ENCODE results near the gene PYURF.

Gene PYURF

DNA sequence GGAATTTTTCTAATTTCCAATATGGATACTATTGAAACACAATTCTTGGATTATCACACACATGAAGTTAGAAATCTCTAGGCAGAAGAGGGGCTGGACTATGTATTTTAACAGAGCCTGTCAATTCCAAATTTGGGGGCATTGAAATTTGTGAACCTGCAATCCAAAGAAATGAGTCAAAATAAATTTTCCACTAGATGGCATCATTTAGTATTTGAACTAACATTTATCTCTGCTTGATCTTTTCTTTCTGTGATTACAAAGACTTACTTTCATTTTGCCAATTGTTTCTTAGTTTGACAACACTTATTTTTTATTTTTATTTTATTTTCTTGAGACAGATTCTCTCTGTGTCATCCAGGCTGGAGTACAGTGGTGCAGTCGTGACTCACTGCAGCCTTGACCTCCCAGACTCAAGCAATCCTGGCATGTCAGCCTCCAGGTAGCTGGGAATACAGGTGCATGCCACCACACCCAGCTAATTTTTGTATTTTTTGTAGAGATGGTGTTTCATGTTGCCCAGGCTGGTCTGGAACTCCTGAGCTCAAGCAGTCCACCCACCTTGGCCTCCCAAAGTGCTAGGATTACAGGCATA, 2.7 kb upstream of the PYURF start:
- Histone ChIP-seq H3K27me3 (replicated peaks in 2 of 5; ENCODE audit: control insufficient read depth in 4 of 5, insufficient read depth in 5 of 5, low read length in 4 of 5) (no peaks in the 10 kb centered on the region), H3K36me3 (ENCODE audit: control insufficient read depth in 4 of 4, insufficient read depth in 4 of 4, low read length in 3 of 4) (peaks cover 0 to 3% (median 0%) of the 10 kb centered on the region in 4 experiments), H3K27ac (ENCODE audit: insufficient read depth in 1 of 2, low read depth in 1 of 2, low read length in 2 of 2, poor library complexity in 1 of 2, severe bottlenecking in 2 of 2) (no peak overlapping the region), H3K9me3 (ENCODE audit: control extremely low read depth in 1 of 5, control insufficient read depth in 4 of 5, insufficient read depth in 2 of 5, low read depth in 1 of 5, low read length in 4 of 5) (no peaks in the 10 kb centered on the region), H3K4me1 (ENCODE audit: control extremely low read depth in 1 of 4, control insufficient read depth in 4 of 4, insufficient read depth in 4 of 4, low read length in 3 of 4) (peaks cover 10 to 41% (median 18%) of the 10 kb centered on the region in 4 experiments), H3K4me3 (ENCODE audit: control insufficient read depth in 1 of 7, extremely low read depth in 1 of 7, insufficient read depth in 4 of 7, low read depth in 2 of 7, low read length in 6 of 7) (peak overlapping the region in 2 of 7 experiments; percentile 47 to 57)
- WGBS (ENCODE audit: insufficient coverage) = 40% methylated on average over 1 of the region's 1 CpG
- peak; percentile 27 to 61 (median 59) for DNase-seq
- CTCF ChIA-PET = interaction anchor here (0.7 to 13.7 kb wide), 11 partner anchors 9 to 497 kb away, joined by 3 to 149 read pairs (median 6); no protein-coding TSS in a partner anchor
- POLR2A ChIA-PET = interaction anchor here (1.3 kb wide), 1 partner anchor 133 kb away, joined by 3 read pairs; no protein-coding TSS in a partner anchor

- Histone ChIP-seq H3K36me3 (ENCODE audit: control insufficient read depth in 4 of 4, insufficient read depth in 4 of 4, low read length in 3 of 4) (peaks cover 0 to 16% (median 1%) of the 10 kb centered on the region in 4 experiments), H3K4me1 (ENCODE audit: control extremely low read depth in 1 of 4, control insufficient read depth in 4 of 4, insufficient read depth in 4 of 4, low read length in 3 of 4) (peaks cover 10 to 41% (median 18%) of the 10 kb centered on the region in 4 experiments), H3K9me3 (ENCODE audit: control extremely low read depth in 1 of 5, control insufficient read depth in 4 of 5, insufficient read depth in 2 of 5, low read depth in 1 of 5, low read length in 4 of 5) (no peaks in the 10 kb centered on the region), H3K27me3 (replicated peaks in 2 of 5; ENCODE audit: control insufficient read depth in 4 of 5, insufficient read depth in 5 of 5, low read length in 4 of 5) (no peaks in the 10 kb centered on the region), H3K27ac (ENCODE audit: insufficient read depth in 1 of 2, low read depth in 1 of 2, low read length in 2 of 2, poor library complexity in 1 of 2, severe bottlenecking in 2 of 2) (peak overlapping the region; percentile 71 to 88), H3K4me3 (ENCODE audit: control insufficient read depth in 1 of 7, extremely low read depth in 1 of 7, insufficient read depth in 4 of 7, low read depth in 2 of 7, low read length in 6 of 7) (peak overlapping the region in 6 of 7 experiments; percentile 69 to 96 (median 90))
- whole genome bisulfite sequencing (ENCODE audit: insufficient coverage) = 86% methylated on average over 1 of the region's 2 CpGs
- ChIA-PET POLR2A (interaction anchor here (0.6 kb wide), 1 partner anchor 367 kb away, joined by 3 read pairs; no protein-coding TSS in a partner anchor), CTCF (interaction anchor here (0.8 to 13.7 kb wide), 5 partner anchors 15 to 500 kb away, joined by 3 to 149 read pairs (median 3); no protein-coding TSS in a partner anchor)
- peak in 1 of 3 donors; percentile 32 for DNase-seq
Measured at GRCh38 chr4:88524171-88524570, 595 bp upstream of the PYURF start.

DNA sequence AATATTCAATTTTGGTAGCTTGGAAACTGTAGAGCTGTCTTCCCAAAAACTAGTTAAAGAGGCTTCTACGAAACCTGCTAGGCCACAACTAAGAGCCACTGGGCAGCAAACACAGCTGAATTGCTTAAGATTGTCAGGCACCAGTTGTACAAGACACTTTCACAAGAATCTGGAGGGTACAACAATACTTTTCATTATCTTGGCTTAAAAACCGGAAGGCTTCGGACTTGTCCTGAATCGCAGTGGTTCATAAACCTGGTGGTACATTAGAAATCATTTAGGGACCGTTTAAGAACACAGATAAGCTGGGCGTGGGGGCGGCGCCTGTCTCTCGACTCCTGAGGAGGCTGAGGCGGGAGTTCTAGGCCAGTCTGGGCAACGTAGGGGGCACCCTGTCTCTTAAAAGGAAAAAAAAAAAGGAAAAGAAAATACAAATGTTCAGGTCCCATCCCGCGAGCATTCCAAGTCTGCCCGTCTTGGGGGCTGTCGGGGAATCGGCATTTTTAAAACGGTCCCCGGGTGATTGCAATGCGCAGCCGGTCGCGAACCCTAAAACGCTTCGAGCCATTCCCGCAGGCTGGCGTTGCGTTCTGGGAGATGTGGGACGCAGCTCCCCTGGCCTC, 763 bp downstream of the PYURF start:
- Histone ChIP-seq H3K4me3 (ENCODE audit: control insufficient read depth in 1 of 7, extremely low read depth in 1 of 7, insufficient read depth in 4 of 7, low read depth in 2 of 7, low read length in 6 of 7) (peak overlapping the region; percentile 61 to 96 (median 88)), H3K27me3 (replicated peaks in 2 of 5; ENCODE audit: control insufficient read depth in 4 of 5, insufficient read depth in 5 of 5, low read length in 4 of 5) (no peaks in the 10 kb centered on the region), H3K9me3 (ENCODE audit: control extremely low read depth in 1 of 5, control insufficient read depth in 4 of 5, insufficient read depth in 2 of 5, low read depth in 1 of 5, low read length in 4 of 5) (no peaks in the 10 kb centered on the region), H3K27ac (ENCODE audit: insufficient read depth in 1 of 2, low read depth in 1 of 2, low read length in 2 of 2, poor library complexity in 1 of 2, severe bottlenecking in 2 of 2) (peak overlapping the region; percentile 71 to 88), H3K36me3 (ENCODE audit: control insufficient read depth in 4 of 4, insufficient read depth in 4 of 4, low read length in 3 of 4) (peaks cover 0 to 16% (median 2%) of the 10 kb centered on the region in 4 experiments), H3K4me1 (ENCODE audit: control extremely low read depth in 1 of 4, control insufficient read depth in 4 of 4, insufficient read depth in 4 of 4, low read length in 3 of 4) (peaks cover 10 to 41% (median 18%) of the 10 kb centered on the region in 4 experiments)
- ChIA-PET CTCF (interaction anchor here (1.4 to 20.1 kb wide), 5 partner anchors 13 to 309 kb away, joined by 3 to 228 read pairs (median 6); no protein-coding TSS in a partner anchor), POLR2A (no interaction called here)
- DNase-seq = peak; percentile 41 to 60 (median 44)
- 2% methylated on average over 28 of the region's 28 CpGs for WGBS (ENCODE audit: insufficient coverage)

DNA sequence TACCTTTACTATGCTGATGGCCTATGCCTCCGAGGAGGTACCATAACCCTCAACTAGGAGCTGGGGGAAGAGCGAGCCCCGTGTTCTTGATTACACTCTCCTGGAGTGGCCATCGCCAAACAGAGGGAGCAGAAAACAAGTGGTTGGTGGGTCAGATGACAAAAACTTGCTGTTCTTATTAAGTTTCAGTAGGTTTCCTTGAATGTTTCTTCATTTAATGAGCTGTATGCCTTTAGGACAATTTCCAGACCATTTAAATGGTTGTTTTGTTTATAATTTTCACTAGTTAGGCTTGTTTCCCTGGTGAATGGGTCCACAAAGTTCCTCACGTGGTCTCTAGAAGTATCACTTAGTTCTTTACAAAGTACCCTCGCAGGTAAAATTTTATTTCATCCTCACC, 4.7 kb downstream of the PYURF start:
- H3K27me3 ChIP-seq (replicated peaks in 2 of 5; ENCODE audit: control insufficient read depth in 4 of 5, insufficient read depth in 5 of 5, low read length in 4 of 5) = no peaks in the 10 kb centered on the region
- H3K27ac ChIP-seq (ENCODE audit: insufficient read depth in 1 of 2, low read depth in 1 of 2, low read length in 2 of 2, poor library complexity in 1 of 2, severe bottlenecking in 2 of 2) = no peak overlapping the region
- no peak for DNase-seq
- H3K4me3 ChIP-seq (ENCODE audit: control insufficient read depth in 1 of 7, extremely low read depth in 1 of 7, insufficient read depth in 4 of 7, low read depth in 2 of 7, low read length in 6 of 7) = no peak overlapping the region
- ChIA-PET CTCF (interaction anchor here (0.6 to 20.1 kb wide), 5 partner anchors 10 to 485 kb away, joined by 3 to 228 read pairs (median 3); no protein-coding TSS in a partner anchor), POLR2A (no interaction called here)
- WGBS (ENCODE audit: insufficient coverage) = 85% methylated on average over 2 of the region's 6 CpGs
- H3K9me3 ChIP-seq (ENCODE audit: control extremely low read depth in 1 of 5, control insufficient read depth in 4 of 5, insufficient read depth in 2 of 5, low read depth in 1 of 5, low read length in 4 of 5) = no peaks in the 10 kb centered on the region
- H3K36me3 ChIP-seq (ENCODE audit: control insufficient read depth in 4 of 4, insufficient read depth in 4 of 4, low read length in 3 of 4) = peaks cover 0 to 16% (median 2%) of the 10 kb centered on the region in 4 experiments
- H3K4me1 ChIP-seq (ENCODE audit: control extremely low read depth in 1 of 4, control insufficient read depth in 4 of 4, insufficient read depth in 4 of 4, low read length in 3 of 4) = peaks cover 4 to 17% (median 9%) of the 10 kb centered on the region in 4 experiments

DNA sequence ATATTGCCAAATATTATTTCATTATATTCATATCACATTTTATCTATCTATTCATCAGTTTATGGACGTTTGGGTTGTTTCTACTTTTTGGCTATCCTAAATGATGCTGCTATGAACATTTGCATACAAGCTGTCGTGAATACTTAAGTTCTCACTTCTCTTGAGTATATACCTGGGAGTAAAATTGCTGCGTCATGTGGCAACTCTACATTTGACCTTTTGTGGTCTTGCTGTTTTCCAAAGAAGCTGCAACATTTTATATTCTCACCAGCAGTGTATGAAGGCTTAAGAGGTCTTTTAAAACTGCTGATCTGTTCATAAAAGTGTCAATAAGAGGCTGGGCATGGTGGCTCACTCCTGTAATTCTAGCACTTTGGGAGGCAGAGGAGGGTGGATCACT, 5.8 kb downstream of the PYURF start:
- Histone ChIP-seq H3K36me3 (ENCODE audit: control insufficient read depth in 4 of 4, insufficient read depth in 4 of 4, low read length in 3 of 4) (peaks cover 0 to 16% (median 2%) of the 10 kb centered on the region in 4 experiments), H3K27ac (ENCODE audit: insufficient read depth in 1 of 2, low read depth in 1 of 2, low read length in 2 of 2, poor library complexity in 1 of 2, severe bottlenecking in 2 of 2) (no peak overlapping the region), H3K9me3 (ENCODE audit: control extremely low read depth in 1 of 5, control insufficient read depth in 4 of 5, insufficient read depth in 2 of 5, low read depth in 1 of 5, low read length in 4 of 5) (no peaks in the 10 kb centered on the region), H3K4me3 (ENCODE audit: control insufficient read depth in 1 of 7, extremely low read depth in 1 of 7, insufficient read depth in 4 of 7, low read depth in 2 of 7, low read length in 6 of 7) (no peak overlapping the region), H3K27me3 (replicated peaks in 2 of 5; ENCODE audit: control insufficient read depth in 4 of 5, insufficient read depth in 5 of 5, low read length in 4 of 5) (no peaks in the 10 kb centered on the region), H3K4me1 (ENCODE audit: control extremely low read depth in 1 of 4, control insufficient read depth in 4 of 4, insufficient read depth in 4 of 4, low read length in 3 of 4) (peaks cover 3 to 12% (median 7%) of the 10 kb centered on the region in 4 experiments)
- POLR2A ChIA-PET = interaction anchor here (0.6 kb wide), 1 partner anchor 460 kb away, joined by 3 read pairs; no protein-coding TSS in a partner anchor
- no peak for DNase-seq
- WGBS (ENCODE audit: insufficient coverage) = 95% methylated on average over 2 of the region's 3 CpGs
- CTCF ChIA-PET = interaction anchor here (0.7 to 20.1 kb wide), 5 partner anchors 9 to 484 kb away, joined by 3 to 228 read pairs (median 4); partner anchors contain the start of gene HERC6

DNA sequence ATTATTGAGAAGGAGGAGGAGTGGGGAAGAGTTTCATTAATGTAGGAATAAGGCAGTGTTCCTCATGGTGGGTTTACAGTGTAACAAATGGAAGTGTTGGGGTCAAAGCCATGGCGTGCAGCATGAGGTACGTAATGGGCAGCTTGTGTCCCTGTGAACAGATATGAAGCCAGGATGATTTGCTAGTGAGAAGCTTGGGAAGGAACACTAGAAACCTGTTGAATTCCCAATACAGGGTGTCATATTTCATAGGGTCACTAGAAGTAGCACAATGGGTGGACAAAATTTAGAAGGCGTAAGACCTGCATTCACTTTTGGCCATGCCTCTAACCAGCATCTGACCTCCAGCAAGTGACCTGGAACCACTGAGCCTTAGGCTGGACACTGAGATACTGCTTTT, 6.8 kb downstream of the PYURF start:
- peaks cover 0 to 2% (median under 1%) of the 10 kb centered on the region in 4 experiments for H3K4me1 ChIP-seq (ENCODE audit: control extremely low read depth in 1 of 4, control insufficient read depth in 4 of 4, insufficient read depth in 4 of 4, low read length in 3 of 4)
- CTCF ChIA-PET = interaction anchor here (0.8 to 20.1 kb wide), 9 partner anchors 9 to 523 kb away, joined by 3 to 228 read pairs (median 3); no protein-coding TSS in a partner anchor
- POLR2A ChIA-PET = no interaction called here
- peaks cover 0 to 16% (median 2%) of the 10 kb centered on the region in 4 experiments for H3K36me3 ChIP-seq (ENCODE audit: control insufficient read depth in 4 of 4, insufficient read depth in 4 of 4, low read length in 3 of 4)
- 98% methylated on average over 3 of the region's 3 CpGs for WGBS (ENCODE audit: insufficient coverage)
- H3K27me3 ChIP-seq (replicated peaks in 2 of 5; ENCODE audit: control insufficient read depth in 4 of 5, insufficient read depth in 5 of 5, low read length in 4 of 5) = no peaks in the 10 kb centered on the region
- H3K9me3 ChIP-seq (ENCODE audit: control extremely low read depth in 1 of 5, control insufficient read depth in 4 of 5, insufficient read depth in 2 of 5, low read depth in 1 of 5, low read length in 4 of 5) = no peaks in the 10 kb centered on the region
- no peak overlapping the region for H3K27ac ChIP-seq (ENCODE audit: insufficient read depth in 1 of 2, low read depth in 1 of 2, low read length in 2 of 2, poor library complexity in 1 of 2, severe bottlenecking in 2 of 2)
- DNase-seq = no peak
- H3K4me3 ChIP-seq (ENCODE audit: control insufficient read depth in 1 of 7, extremely low read depth in 1 of 7, insufficient read depth in 4 of 7, low read depth in 2 of 7, low read length in 6 of 7) = no peak overlapping the region
